GOT3 (cell line): Measurements from ENCODE around the gene FANCC.

Source experiments
- DNase-seq: peaks from one replicate; lab custom pipeline; 2025; ENCODE audit warnings: mixed read lengths; lab: John Stamatoyannopoulos, UW

FANCC gene

DNA sequence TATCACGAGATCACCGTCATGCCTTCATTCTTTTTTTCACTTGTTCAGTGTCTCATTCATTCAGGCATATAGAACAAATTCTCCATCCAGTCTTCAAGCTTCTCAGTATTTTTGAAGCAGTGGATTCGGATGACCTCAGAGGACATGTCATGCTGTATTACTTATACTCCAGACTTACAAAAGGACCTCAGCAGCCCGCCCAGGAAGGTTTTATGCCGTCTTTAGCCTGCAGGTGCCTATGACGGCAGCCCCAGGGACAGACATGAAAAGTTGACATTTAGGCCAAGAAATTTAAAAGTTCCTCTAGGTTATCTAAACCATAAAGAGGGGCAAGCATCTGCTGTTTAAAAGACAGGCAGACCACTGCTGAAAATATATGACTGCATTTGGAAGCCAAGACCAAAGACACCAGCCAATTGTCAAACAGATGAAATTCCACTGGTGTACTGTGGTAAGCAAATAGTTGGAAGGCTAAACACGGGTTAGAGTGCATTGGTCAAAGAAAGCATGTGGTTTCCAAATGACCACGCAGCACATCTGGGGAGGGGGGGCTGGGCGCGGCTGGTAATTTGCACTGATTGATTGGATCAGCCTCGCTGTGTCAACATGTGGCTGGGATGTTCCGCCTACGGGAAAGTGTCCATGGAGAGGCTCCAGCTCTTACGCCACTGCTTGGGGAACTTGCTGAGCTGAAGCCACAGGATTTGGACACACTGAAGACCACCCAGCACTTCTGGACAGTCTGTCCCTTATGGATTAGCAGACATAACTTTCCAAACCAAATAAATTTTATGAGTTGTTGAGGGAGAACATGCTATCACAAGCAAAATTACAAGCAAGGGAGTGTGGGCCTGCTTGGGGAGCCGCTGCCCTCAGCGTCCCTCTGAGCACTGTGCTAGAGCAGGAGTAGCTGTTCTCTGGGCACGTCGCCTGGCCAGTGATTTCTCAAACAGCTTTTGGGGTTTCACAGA is 173.6 kb downstream of the FANCC start:
- no peak for DNase-seq

- no peak for DNase-seq
Observed at GRCh38 chr9:95142728-95143127, 174.8 kb downstream of the FANCC start.

DNA sequence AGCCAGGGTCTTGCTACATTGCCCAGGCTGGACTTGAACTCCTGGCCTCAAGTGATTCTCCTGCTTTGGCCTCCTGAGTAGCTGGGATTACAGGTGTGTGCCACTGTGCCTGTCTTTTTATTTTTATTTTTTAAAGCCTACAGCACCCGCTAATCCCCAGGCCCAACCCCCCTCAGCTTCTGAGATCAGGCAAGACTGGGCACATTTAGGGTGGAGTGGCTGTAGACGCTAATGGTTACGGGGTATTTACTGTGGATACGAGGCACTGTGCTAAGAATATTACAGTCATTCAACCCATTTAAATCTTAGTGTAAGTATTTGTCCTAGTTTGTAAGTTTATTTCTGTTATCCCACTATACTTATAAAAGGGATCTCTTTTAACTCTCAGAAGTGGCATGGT is 175.2 kb downstream of the FANCC start:
- DNase-seq = no peak

- no peak for DNase-seq
Observed at GRCh38 chr9:95140821-95141220, 176.7 kb downstream of the FANCC start.

- no peak for DNase-seq
Observed at GRCh38 chr9:95139126-95139525, 178.4 kb downstream of the FANCC start.

GRCh38 chr9:95138474-95138873 is 179.0 kb downstream of the FANCC start:
- no peak for DNase-seq

- no peak for DNase-seq
Observed at GRCh38 chr9:95137587-95138145, 179.8 kb downstream of the FANCC start.

DNA sequence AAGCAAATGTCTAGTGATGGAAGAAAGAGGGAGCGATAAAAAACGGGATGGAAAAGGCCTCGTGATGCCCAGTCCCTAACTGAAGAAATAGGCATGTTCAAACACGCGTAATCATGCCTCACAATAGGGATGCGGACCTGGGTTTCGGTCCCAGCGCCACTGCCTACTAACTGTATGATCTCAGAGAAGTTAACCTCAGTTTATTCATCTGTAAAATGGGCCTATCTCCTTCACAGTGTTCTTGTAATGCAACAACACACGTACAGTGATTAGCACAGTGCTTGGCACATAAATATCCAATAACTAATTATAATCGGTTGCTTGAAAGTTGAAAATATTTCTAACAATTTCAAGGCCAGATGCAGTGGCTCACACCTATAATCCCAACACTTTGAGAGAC is 181.8 kb downstream of the FANCC start:
- DNase-seq = no peak

DNA sequence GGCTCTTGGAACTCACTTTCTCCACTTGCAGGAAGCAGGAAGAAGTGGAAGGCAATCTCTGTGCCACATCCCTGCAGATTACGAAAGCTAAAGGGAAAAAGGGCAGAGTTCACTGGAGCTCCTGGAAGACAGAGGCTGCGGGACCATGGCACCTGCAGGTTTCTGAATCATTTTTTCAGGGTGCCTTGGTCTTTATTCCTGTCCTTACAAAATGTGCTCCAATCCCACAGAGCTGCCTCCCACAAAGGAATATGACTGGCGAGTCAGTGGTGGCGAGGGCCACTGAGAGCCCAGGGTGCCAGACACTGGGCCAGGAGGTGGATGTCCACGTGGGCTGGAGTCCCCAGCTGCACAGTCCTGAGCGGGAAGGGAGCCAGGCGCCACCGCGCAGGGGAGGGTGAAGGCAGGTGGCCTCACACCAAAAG is 183.0 kb downstream of the FANCC start:
- no peak for DNase-seq

DNA sequence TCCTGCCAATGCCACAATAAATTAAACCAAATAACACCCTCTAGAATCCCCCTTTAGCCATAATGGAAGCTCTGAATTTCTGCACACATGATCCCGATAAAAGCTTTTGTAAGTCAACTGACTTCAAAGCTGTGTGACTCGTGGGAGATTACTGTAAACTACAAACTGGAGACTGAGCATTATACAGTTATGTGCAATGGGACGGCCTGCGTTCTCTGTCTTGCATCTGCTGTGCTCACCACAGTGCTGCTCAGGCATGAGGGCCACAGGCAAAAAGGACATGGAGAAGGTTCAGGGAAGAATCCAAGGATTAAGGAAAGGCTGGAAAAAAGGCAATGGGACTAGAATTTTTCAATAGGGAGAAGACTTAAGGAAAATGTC is 184.2 kb downstream of the FANCC start:
- DNase-seq = no peak

- no peak for DNase-seq
Observed at GRCh38 chr9:95132366-95133324, 184.9 kb downstream of the FANCC start.

- DNase-seq = no peak
Observed at GRCh38 chr9:95131023-95131943, 186.2 kb downstream of the FANCC start.

DNA sequence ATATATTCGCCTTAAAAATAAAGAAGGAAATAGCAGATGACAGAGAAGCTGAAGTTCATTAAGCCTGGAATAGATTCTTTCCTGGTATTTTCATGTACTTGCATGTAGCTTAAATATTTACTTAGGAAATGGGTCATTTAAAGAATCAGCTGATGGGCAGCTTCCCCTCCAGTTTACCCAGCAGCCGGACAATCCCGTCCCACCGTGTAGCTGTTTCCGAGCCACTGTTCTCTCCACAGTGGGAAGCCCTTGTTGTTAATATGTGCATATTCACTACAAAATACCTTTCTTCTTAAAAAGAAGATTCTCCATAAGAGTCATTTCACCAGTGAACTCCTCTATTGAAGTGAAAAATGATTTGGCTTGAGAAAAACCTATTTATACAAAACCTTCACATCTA is 187.0 kb downstream of the FANCC start:
- no peak for DNase-seq

DNA sequence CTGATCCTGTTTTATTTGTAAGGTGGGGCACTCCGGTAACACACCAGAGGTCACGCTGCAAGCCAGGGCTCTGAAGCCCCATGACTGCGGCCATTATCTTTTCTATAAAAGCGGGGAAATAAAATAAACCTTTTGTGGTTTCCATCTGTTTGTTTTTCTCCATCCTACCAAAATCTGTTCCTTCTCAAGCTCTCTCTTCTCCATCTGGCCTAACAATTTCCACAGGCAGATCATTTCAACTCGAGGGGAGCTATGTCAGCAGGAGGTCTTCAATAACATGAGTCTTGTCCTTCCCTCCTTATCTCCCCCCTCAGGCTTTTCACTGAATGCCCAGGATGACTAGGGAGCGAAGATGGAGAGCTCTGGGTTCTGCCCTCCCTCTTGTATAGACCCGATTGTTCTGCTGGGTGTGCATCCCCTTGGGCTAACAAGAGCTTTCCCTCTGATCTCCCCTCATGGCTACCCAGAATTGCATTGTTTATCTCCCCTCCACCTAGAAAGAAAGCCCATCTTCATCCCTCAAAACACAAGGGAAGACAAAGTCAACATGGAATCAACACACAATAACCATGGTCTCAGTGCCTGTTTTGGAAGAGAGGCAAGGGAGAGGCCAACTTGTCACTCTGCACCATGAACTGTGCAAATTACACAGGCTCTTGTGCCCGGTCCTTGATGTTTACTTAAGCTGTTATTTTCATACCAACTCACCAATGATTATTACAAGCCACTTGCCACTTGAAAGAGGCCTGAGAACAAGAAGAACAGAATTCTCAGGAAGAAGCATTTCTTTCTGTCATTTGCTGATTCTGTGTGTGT is 187.8 kb downstream of the FANCC start:
- no peak for DNase-seq

- no peak for DNase-seq
Observed at GRCh38 chr9:95128177-95128524, 189.4 kb downstream of the FANCC start.

GRCh38 chr9:95127249-95128176 is 190.0 kb downstream of the FANCC start:
- peak; percentile 1 for DNase-seq

DNA sequence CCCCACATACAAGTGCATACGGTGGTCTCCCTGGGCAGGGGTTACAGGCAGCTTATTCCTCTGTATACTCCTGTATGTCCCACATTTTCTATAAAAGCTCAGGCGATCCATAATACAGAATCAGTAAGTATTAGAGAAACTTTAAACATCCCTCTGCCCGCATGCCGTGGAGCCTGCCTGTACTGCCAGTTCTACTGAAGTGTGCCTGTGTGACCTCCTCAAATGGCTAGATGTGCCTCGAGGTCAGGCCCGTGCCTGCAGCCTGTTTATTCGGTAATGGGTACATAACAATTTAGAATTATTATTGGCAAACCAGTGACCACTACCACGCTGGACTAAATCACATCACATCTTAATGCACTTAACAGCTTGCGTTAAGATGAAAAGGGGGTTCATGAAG is 190.8 kb downstream of the FANCC start:
- DNase-seq = no peak

DNA sequence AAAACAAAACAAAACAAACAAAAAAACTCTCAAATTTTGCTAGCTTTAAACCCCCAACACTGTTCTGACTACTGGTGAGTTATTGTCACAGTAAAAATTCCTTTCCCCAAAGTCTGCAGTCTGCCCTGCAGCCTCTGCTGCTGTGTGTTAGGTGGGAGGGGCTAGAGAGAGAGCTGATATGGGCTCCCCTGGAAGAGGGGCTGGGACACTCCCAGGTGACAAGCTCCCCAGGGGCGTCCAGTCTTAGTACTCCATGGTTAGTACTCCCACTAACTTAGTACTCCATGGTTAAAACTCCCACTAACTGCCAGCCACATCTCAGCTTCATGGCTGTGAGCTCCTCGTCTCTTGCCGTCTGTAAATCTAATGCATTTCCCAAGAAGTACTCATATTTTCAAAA is 191.9 kb downstream of the FANCC start:
- no peak for DNase-seq

DNA sequence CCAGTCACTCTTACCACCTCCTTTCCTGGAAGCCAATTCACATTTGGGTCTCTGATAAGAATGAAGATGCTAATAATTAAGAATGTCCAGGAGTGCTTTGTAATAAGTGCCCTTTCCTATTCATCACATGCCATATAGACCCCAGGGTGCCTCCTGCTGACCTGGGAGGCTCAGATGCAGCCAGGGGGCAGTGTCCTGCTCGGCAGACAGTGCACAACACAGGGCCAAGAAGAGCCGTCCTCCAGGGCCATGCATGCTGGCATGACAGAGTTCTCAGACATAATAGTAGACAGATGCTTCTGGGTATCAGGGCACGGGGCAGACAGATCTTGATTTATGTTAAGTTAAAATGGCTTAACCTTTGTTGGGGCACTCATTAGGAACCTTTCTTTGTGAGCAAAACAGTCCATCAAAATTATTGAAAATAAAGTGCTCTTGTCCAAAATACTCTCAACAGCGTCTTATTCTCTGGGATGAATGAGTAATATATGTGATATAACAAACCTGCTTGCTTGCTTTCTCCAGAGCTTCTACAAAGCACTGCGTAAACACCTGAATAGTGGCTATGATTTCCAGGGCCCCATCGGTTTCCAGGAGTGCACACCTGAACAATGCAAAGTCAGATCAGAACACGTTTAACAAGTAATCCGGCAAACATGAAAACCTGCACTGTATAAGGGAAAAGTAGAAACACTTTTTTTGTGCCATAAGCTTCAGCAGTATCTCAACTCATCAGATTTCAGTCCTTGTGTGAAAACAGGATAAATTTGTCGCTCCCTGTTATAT is 192.7 kb downstream of the FANCC start:
- DNase-seq = no peak
